Psoas muscle (tissue), 8 donors: ENCODE measurements around the gene SH3GL1. TPM values are rescaled to one million over a fixed set of nuclear protein-coding genes. Genes with fewer than 3 reads are reported as not detected.

Source experiments
- ATAC-seq, 4 donors: fragments of 200-7000 bp; cut with Tn5 transposase; one replicate each; pipeline ENCODE4 v1.9.1; 2020; ENCODE audit warnings: moderate library complexity in 3 of 4, mild to moderate bottlenecking in 2 of 4
- DNase-seq, 2 donors: peaks; one replicate each; pipeline ENCODE4 v3.0.0-alpha.2; 2020
- H3K27ac ChIP-seq: fragments of 200-600 bp; one replicate; pipeline ENCODE4 v1.8.0; 2022
- H3K27me3 ChIP-seq, 3 donors: fragments of 200-600 bp in 1 of 3; one replicate each; pipeline versions ENCODE4 v1.6.1 to v1.8.0; 2013 to 2022; ENCODE audit warnings: low read length in 2 of 3, mild to moderate bottlenecking in 2 of 3, moderate library complexity in 1 of 3; ENCODE audit not compliant: insufficient read depth in 3 of 3
- H3K36me3 ChIP-seq, 2 donors: fragments of 200-600 bp in 1 of 2; one replicate each; pipeline versions ENCODE4 v1.6.1 to v1.8.0; 2013 to 2022; ENCODE audit warnings: low read depth in 1 of 2, mild to moderate bottlenecking in 1 of 2, moderate library complexity in 1 of 2; ENCODE audit not compliant: insufficient read depth in 1 of 2
- H3K4me1 ChIP-seq: fragments of 200-600 bp; one replicate; pipeline ENCODE4 v1.8.0; 2022
- H3K4me3 ChIP-seq: fragments of 200-600 bp; one replicate; pipeline ENCODE4 v1.8.0; 2022; ENCODE audit warnings: mild to moderate bottlenecking
- H3K9me3 ChIP-seq: fragments of 200-600 bp; one replicate; pipeline ENCODE4 v1.8.0; 2022
- CTCF ChIP-seq: fragments of 200-600 bp; IDR thresholded peaks from one replicate; pipeline ENCODE4 v1.8.0; 2022; ENCODE audit warnings: antibody characterized with exemption
- WGBS, 3 donors: extraction: QIAGEN DNeasy Blood & Tissue Kit; methylation state at CpG; one replicate each; pipeline versions ENCODE4 v1.1.6 to v1.1.7; 2013; 5-methylcytosine and 5-hydroxymethylcytosine counted together
- intact Hi-C, 2 donors: fragments of 100-400 bp; cut with DNase I; formaldehyde crosslinking; loops; one replicate each; pipeline versions ENCODE4 v1.11.0 to v1.14.2; 2022
- polyA plus RNA-seq, 3 donors: library from polyadenylated mRNA; stranded (reverse); fragments of 200-250 nt; gene quantifications; one replicate each; pipeline ENCODE4 v1.2.3, GENCODE V29; 2013
- total RNA-seq, 4 donors: library from RNA; stranded (reverse); fragmentation: NEBNext Ultra II Directional in 2 of 4; extraction: Animal tissue kit (Norgen Biotek cat#: 25700) in 2 of 4; gene quantifications; one replicate each; pipeline versions ENCODE4 v1.2.1 to v1.2.4, GENCODE V29; 2021 to 2023
- donor health status: healthy with polysubstance abuse.
- donor health status: DM: no; HTN: no; CAD: no; lungs with moderate emphysema.
- donor health status: Bipolar disorder and iron deficiency.
- donor health status: healthy.
- donor health status: DM: yes; HTN: yes; CAD: no.
- donor health status: DM: no; HTN: no; CAD: no.
- donor health status: DM: no; HTN: no; CAD: no.
- donor health status: DM: yes; HTN: yes; CAD: no.

SH3GL1 gene
- total and polyA plus RNA-seq, 7 donors: 16.0 to 85.6 (median 23.3) TPM

DNA sequence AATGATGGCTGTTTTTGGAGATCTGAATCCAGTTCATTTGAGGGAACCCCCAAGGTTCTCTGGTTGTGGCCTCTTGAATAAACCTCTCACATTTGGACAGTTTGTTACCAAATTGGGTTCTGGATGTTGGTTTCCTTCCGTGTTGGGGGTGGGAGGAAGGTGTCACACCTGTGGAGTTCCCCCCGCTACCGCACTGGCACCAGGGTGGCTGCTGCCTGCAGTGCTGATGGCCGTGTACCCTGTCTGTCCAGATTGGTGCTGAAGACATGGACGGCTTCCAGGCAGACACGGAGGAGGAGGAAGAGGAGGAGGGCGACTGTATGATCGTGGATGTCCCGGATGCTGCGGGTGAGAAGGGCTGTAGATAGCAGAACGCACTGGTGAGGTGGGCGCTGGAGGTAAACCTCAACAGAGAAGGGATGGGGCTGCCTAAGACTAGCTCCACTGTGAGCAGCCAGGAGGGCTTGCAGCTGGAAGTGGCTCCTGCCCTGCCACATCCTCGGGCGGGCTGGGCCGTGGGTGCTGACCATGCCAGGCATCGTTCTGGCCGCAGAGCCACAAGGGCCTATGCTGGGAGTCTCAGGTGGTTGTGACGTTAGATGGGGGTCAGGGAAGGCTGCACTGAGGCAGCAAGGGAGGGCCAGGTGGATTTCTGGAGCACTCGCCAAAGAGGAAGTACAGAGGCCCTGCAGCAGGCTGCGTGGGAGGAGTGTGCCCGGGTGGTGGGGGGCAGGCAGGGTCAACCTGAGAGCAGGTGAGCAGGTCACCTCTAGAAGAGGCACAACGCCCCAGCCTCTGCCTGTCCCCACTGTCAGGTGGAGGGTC is 41.9 kb upstream of the SH3GL1 start:
- ATAC-seq (no peak), DNase-seq (no peak)
- H3K9me3 ChIP-seq: no peaks in the 10 kb centered on the region
- intact Hi-C loops: no loop called here
- H3K4me3 ChIP-seq: no peak overlapping the region
- TF ChIP-seq CTCF: no peak
- H3K4me1 ChIP-seq: peaks cover 7% of the 10 kb centered on the region
- H3K27ac ChIP-seq: no peak overlapping the region
- no peaks in the 10 kb centered on the region for H3K27me3 ChIP-seq
- peaks cover 2 to 40% of the 10 kb centered on the region in 2 donors for H3K36me3 ChIP-seq
- WGBS, 3 donors: 86 to 87% (median 86%) methylated on average over 21 to 22 of the region's 22 CpGs

DNA sequence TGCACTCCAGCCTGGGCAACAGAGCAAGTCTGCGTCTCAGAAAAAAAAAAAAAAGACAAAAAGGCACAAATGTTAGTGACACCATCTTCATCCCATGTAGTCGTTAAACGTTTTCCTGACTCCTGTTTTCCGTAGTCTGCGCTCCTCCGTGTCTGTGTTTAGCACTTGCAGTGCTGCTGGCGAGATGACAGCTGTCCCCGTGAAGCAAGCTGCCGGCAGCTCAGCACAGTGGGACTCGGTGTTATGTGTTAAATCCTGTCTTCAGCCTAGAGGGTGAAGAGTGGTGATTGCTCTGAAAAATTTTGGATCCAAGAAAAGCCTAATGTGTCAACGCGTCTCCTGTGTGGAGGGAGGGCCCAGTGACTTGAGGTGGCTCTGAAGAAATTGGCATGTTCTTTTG is 38.9 kb upstream of the SH3GL1 start:
- no peak for TF ChIP-seq CTCF
- H3K27me3 ChIP-seq: no peaks in the 10 kb centered on the region
- H3K27ac ChIP-seq: no peak overlapping the region
- H3K9me3 ChIP-seq: no peaks in the 10 kb centered on the region
- ATAC-seq: no peak
- intact Hi-C loops: no loop called here
- H3K36me3 ChIP-seq: peaks cover 0 to 10% of the 10 kb centered on the region in 2 donors
- H3K4me3 ChIP-seq: no peak overlapping the region
- no peaks in the 10 kb centered on the region for H3K4me1 ChIP-seq
- WGBS, 3 donors: 77 to 82% (median 81%) methylated on average over 12 of the region's 12 CpGs
- DNase-seq: no peak

DNA sequence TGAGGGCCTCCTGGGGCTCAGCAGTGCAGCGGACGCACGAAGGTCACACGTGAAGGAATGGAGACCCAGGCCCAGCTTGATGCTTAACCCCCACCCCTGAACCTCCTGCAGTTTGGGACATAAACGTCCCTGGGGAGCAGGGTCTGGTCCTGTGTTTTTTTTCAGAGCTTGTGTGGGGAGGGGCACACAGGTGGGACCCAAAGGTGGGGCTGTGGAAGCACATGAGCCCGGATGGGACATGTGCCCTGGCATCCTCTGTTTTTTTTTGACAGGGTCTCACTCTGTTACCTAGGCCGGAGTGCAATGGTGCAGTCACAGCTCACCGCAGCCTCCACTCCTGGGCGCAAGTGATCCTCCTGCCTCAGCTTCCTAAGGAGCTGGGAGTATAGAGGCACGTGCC is 36.8 kb upstream of the SH3GL1 start:
- H3K27ac ChIP-seq: no peak overlapping the region
- H3K9me3 ChIP-seq: no peaks in the 10 kb centered on the region
- no peak for TF ChIP-seq CTCF
- H3K27me3 ChIP-seq: no peaks in the 10 kb centered on the region
- H3K4me3 ChIP-seq: no peak overlapping the region
- WGBS, 3 donors: 93 to 95% (median 94%) methylated on average over 10 of the region's 10 CpGs
- peaks cover 0 to 22% of the 10 kb centered on the region in 2 donors for H3K36me3 ChIP-seq
- DNase-seq (no peak), ATAC-seq (no peak)
- H3K4me1 ChIP-seq: no peaks in the 10 kb centered on the region
- intact Hi-C loops: no loop called here

DNA sequence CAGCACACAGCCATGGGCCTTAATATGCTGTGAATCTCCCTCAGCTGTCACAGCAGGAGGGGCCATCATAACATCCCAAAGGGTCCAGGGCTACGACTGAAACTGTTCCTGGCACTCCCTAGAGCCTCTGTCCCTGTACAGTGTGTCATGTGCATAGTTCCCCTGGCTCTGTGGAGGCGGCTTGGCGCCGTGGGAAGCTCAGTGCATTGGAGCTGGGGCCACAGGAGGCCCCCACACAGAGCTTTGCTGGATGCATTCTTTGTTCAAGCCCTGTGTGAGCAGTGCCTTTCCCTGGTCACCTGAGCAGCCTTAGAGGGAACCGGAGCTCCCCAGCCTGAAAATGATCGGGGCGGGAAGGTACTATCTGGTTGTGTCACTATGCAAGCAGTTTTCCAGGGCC is 35.9 kb upstream of the SH3GL1 start:
- intact Hi-C loops: no loop called here
- DNase-seq (no peak), ATAC-seq (peak in 1 of 4 donors; percentile 13)
- Histone ChIP-seq H3K27me3 (no peaks in the 10 kb centered on the region), H3K36me3 (peaks cover 0 to 22% of the 10 kb centered on the region in 2 donors), H3K4me1 (no peaks in the 10 kb centered on the region), H3K4me3 (no peak overlapping the region), H3K9me3 (no peaks in the 10 kb centered on the region), H3K27ac (no peak overlapping the region)
- TF ChIP-seq CTCF: no peak
- WGBS, 3 donors: 79 to 85% (median 84%) methylated on average over 7 of the region's 7 CpGs
